Stimulated activated CD8-positive, alpha-beta memory T cell treated with anti-CD3 and anti-CD28 coated beads, Interleukin-2, amount 100 ng/mL, for 1 hour (primary cell): ENCODE results near the gene RAB40B.

Experiments used
- DNase-seq, 2 donors: peaks; one replicate each; pipeline ENCODE4 v3.0.0-alpha.2; 2020; ENCODE audit warnings: low read depth in 2 of 2

Gene RAB40B

DNA sequence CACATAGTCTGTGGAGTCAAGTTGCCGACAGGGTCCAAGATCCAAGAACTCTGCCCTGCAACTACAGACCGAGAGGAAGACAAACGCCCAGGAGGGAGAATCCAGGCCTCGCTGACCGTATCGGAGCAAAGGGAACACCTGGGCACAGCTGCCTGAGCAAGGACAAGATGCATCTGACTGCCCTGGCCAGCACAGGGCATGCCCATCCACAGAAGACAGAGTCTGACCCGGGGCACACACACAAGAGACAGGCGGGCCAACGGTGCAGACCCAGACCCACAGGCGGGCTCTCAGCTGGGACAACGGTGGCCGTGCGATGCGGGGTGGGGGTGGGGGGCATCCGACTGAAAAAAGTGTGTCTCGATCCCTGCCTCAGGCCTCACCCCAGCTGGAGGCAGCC lies 6.2 kb downstream of the RAB40B start:
- DNase-seq = no peak

DNA sequence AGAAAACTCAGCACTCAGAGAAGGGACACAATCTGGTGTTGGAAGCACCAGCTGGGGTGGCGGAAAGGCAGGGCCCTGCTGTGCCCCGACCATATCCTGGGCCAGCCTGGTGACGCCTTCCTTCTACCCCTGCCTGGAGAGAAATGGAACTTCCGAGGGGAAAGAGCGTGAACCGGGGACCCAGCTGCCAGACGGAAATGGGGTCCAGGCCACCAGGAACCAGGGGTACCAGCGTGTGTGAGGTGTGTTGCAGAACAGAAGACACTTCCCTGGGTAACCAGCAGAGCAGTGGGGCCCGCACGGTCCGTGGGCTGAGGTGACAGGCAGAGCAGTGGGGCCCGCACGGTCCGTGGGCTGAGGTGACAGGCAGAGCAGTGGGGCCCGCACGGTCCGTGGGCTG lies 6.8 kb downstream of the RAB40B start:
- no peak for DNase-seq

DNA sequence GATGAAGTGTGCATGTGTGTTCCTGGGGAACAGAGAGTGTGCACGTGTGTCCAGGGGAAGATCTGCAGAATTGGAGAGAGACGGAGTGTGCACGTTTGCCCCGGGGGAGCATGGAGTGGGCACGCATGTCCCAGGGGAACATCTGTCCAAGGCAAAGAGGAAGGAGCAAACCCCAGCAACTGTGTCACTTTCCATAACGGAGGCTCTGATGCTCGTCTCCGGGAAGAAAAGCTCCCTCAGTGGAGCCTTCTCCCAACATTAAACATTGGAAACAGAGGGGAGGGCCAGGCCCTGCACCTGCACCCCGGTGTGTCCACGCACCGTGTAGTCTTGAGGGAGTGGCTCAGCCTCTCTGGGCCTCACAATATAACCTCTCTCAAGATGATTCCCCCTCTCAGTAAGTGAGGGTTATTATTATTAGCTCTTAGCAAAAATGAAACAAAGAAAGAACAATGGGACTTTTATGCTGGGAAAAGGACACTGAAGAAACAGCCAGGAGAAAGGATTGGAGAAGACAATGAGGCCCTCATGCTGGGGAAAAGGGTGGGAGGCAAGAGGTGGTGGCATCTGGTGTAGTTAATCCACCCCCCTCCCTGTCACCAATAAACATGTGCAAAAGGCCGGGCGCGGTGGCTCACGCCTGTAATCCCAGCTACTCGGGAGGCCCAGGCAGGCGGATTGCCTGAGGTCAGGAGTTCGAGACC lies 7.6 kb downstream of the RAB40B start:
- no peak for DNase-seq

DNA sequence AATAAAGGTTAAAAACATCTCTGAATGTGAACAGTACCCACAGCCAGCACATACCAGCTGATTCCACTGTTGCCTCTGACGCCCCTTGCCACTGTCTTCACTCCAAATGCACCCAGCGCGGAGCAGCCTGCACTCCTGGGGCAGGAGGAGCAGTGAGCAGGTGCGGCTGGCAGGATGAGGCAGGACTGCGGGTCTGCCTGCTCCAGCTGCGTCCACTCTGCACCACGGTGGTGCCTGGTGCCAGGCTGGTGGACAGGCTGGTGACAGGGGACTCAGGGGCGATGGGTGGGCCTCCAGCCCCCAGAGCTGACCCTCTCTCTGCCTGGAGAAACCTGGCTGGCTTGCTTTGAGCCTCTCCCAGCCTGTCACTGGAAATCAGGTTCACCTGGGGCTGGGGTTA lies 9.4 kb downstream of the RAB40B start:
- DNase-seq = no peak

DNA sequence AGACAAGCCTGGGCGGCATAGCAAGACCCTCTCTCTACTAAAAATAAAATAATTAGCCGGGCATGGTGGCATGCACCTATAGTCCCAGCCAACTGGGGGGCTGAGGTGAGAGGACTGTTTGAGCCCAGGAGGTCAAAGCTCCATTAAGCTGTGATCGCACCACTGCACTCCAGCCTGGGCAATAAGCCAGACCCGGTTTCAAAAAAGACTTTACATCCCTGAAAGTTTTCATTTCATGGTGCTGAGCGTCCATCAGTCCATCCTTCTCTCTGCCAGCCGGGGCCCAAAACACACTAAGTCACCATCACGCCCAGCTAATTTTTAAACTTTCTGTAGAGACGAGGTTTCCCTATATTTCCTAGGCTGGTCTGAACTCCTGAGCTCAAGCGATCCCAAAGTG lies 10.6 kb downstream of the RAB40B start:
- no peak for DNase-seq

DNA sequence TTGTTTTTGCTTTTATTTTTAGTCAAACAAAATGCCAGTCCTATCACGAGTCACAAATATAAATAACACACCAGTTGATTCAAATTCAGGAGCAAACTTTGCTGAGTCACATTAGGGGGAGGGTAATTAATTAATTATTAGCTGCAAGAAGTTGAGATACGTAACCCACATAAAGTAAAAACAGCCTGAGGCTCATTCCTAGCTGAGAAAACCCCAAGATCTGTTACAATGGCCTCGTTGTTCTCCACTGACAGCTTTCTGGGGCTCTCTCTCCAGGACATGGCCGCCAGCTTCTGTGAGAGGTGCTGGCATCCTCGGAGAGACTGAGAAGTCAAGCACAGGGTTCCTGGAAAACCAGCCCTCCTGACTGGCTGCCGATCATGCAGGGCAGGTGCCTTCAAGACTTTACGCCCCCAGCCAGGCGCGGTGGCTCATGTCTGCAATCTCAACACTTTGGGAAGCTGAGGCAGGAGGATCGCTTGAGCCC lies 11.1 kb downstream of the RAB40B start:
- no peak for DNase-seq

DNA sequence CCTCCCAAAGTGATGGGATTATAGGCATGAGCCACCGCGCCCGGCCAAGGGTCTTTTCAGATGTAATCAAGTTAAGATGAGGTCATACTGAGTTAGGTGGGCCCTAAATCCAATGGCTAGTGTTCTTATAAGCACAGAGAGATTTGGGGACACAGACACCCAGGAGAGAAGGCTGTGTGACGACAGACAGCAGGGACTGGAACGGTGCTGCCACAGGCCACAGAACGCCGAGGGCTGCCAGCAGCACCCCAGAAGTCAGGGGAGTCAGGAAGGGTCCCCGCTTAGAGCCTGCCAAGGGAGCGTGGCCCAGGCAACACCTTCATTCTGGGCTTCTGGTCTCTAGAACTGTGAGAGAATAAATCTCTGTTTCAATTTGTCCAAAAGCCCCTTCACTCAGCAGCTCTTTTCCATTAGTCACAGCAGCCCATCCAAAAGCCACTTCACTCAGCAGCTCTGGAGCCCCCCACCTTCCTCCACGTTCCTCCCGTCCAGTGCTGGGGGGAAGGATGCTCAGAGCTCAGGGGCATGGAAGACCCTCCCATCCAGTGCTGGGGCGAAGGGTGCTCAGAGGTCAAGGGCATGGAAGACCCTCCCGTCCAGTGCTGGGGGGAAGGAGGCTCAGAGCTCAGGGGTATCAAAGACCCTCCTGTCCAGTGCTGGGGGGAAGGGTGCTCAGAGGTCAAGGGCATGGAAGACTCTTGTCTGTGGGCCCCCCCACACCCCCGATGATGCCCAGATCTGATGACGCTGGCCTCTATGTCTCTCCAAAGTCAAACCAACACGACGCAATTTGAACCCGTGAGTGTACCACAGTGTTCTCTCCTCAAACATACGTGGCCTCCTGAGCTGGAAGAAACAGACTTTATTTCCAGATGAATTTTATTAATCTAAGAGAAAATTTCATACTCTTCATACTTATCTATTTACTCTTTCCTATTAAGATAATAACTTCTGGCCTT lies 11.9 kb downstream of the RAB40B start:
- DNase-seq = no peak

DNA sequence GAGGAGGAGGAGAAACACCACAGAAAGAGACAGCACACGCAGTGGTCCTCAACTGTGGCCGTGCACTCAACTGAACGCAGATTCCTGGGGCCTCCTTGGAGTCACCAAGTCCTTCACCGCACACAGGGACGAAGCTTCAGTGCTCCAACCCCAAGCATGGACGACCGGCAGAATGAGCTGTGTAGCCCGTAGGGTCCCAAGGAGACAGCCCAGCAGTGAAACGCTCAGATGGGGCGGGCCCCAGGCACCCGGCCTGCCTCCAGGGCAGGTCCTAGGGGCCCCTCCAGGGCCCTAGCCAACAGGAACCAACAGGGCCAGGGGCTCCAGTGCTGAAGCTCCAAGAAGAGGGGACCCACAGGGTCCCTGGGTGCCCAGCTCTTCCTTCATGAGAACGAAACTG lies 13.2 kb downstream of the RAB40B start:
- no peak for DNase-seq

DNA sequence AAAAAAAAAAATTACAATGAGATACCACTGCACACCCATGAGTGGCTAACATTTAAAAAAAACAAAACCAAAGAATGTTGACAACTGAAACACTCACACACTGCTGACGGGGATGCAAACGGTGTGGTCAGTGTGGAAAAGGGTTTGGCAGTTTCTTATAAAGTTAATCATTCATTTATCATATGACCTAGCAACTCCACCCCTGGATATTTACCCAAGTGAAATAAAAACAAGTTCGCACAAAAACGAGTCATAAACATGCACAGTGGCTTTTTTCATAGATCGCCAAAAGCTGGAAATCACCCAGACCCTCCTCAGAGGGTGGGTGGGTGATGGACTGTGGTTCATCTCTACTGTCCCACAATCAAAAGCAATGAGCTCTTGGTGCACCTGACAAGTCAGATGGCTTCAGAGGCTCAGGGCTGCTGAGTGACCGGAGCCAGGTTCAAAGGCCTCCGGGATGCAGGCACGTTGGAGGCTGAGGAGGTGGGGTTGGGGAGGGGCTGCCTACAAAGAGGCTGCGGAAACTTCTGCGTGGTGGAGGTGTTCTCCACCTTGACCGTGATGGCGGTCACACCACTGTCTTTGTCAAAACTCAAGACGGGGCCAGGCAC lies 14.2 kb downstream of the RAB40B start:
- DNase-seq = no peak

GRCh38 chr17:82683534-82683933 lies 15.0 kb downstream of the RAB40B start:
- DNase-seq = no peak

DNA sequence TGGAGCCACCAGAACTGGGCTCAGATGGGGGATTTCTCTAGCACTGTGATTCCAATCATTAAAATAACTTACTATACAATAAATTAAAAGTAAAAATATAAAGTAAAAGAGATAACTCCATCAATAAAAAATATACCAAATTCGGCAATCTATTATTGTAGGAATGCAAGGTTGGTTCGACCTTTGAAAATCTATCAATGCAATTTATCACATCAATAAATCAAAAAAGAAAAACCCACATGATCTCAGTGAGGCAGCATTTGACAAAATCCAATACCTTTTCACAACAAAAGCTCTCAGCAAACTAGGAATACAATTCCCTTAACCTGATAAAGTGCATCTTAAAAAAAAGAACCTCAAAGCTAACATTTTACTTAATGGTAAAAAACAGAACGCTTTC lies 17.0 kb downstream of the RAB40B start:
- DNase-seq = no peak

- no peak for DNase-seq
Measured at GRCh38 chr17:82679586-82680465, 18.7 kb downstream of the RAB40B start.

DNA sequence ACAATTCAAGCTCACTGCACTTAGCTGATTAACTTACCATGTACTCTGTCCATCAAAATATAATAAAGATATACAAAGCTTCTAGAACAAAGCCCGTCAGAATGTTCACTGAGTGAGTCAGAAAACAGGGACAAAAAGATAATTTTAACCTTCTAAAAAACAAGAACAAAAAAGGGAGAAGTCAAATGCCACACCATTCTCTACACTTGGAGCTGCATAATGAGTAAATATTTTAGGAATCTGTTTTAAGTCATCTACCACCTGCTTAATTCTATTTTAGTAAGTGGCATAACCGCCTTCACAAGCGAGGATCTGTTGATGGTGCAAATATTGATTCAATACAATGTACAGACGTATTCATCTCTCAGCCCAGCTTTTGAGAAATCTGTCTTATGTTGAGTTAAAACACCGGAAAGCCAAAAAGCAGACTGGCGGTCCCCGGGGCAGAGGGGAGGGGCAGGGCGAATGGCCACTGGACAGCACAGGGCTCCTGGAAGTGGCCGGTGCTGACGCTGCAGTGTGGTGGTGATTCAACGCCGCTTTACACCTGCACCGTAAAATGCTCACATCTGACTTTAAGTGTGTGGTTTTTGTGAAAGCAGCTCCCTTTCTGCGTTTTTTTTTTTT lies 20.1 kb downstream of the RAB40B start:
- no peak for DNase-seq

DNA sequence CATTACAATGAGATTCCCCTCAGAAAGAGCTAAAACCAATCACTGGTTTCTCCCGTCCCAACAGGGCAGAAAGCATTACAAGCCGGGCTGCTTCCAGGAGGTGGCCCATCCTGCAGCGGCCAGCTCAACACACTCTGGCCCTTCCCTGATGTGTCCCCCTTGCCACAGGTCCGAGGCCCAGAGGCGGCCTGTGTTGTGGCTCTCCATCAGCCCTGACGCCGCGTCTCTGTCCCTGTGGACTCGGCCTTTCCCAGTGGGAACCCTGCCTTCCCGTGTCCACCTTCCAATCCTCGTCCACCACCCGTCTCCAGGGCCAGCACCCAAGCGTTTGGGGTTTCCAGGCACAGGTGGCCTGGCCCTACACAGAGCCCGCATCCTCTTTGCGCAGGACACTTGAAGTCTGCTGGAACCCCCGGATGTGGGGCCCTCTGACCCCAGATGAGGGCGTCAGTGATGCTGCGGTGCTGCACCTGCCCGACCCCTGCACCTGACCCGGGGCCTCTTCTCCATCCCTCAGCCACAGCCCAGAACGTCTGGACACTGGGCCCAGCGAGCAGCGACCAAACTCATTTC lies 21.1 kb downstream of the RAB40B start:
- no peak for DNase-seq

DNA sequence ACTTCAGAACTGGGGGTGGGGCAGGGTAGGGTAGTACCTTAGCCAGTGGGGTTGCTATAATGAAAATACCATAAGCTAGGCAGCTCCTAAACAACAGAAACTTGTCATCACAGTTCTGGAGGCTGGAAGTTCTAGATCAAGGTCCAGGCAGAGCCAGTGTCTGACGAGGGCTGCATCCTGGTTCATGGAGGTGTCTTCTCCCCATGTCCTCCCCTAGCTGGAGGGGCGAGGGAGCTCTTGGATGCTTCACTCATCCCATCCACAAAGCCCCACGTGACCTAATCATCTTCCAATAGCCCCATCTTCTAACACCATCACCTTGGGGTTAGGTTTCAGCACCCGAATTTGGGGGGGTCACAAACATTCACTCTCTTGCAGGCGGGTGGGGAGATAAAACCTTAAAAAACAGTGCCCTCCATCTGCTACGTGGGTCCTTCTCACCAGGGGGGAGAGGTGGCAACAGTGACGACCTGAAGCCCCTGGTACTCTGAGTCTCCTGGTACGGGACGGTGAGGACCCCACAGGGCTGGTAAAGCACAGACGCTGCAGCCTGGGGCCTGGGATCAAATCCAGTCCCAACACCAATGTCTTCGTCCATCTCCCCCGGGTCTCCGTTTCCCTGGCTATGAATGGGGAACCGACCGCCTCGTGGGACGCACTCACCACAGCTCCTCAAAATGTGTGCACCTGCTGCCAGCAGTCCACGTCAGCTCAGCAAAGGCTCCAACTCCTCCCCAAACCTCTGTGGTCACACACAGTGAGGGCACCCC lies 22.8 kb downstream of the RAB40B start:
- DNase-seq = no peak

GRCh38 chr17:82674656-82675475 lies 23.6 kb downstream of the RAB40B start:
- no peak for DNase-seq

- no peak for DNase-seq
Measured at GRCh38 chr17:82670661-82671450, 27.6 kb downstream of the RAB40B start.

- DNase-seq = no peak
Measured at GRCh38 chr17:82668631-82669099, 29.8 kb downstream of the RAB40B start.
